C1 segment of cervical spinal cord (tissue), 14 donors: ENCODE data around the gene ITGBL1.

Experiments used
- DNase-seq, 14 donors: peaks; one replicate each; lab custom pipeline; 2025; lab: John Stamatoyannopoulos, UW

ITGBL1 gene

DNA sequence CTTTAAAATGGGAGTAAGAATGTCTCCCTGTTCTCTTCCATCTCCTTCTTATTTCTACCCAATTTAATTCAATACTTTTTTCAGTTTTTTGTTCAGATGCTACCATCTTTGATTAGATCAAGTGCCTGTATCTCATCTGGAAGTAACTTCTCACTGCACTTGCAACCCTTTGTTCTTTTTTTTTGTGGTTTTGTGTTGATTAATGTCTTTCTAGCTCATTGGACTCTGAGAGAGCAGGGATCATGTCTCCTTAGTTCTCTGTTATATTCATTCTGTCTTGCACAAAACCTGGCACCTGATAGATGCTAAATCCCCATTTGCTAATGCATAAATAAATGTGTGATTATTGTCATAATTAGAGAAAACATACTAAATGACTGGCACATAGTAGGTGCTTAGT lies 834 bp upstream of the ITGBL1 start:
- DNase-seq: no peak

DNA sequence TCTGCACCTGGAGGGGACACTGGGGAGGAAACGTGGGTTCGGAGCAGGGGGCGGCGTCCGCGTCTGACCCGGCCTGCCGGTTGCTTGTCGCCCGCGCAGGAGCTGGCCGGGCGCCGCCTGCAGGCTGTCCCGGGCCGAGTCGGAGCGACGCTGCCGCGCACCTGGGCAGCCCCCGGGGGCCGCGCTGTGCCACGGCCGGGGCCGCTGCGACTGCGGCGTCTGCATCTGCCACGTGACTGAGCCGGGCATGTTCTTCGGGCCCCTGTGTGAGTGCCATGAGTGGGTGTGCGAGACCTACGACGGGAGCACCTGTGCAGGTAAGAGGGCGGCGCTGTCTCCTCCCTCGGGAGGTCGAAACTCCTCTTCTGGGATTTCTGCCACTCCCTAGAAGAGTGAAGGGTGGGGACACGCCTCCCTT lies 1.3 kb downstream of the ITGBL1 start:
- peak in 4 of 14 donors; percentile 16 to 38 (median 34) for DNase-seq

DNA sequence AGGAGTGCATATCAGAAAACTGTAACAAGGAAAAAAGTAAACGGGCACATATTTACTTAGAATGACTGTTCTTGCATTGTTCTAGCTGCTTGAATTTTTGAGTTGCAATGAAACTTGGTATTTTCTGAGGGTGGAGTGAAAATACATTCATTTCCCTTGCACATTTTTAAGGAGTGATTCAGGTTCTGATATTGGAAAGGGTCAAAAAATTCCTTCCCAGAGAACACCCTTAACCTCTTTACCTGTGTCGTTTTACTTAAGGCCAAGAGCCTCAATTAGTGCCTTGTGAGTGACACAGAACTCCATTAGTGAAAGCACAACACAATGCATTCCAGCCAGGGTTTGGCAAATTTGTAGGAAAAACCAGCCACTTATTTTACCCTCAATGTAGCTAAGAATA lies 2.3 kb downstream of the ITGBL1 start:
- DNase-seq: no peak

DNA sequence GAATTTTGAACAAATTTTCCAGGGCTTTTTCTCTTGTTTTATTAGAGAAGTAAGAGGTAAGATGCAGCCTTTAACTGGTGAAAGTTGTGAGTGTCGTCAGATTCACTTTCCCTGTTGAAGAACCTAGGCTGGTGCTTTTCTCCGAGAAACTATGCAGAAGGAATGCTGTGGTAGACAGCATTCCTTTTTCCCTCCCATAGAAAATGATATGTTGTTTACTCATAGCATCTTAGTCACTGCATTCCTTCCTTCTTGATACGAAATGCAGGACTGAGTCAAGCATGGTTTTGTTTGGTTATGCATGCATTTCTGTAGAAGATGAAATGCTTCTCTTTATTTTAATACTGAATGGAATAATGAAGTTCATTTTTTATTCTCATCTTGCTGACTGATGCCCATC lies 3.4 kb downstream of the ITGBL1 start:
- DNase-seq: no peak

DNA sequence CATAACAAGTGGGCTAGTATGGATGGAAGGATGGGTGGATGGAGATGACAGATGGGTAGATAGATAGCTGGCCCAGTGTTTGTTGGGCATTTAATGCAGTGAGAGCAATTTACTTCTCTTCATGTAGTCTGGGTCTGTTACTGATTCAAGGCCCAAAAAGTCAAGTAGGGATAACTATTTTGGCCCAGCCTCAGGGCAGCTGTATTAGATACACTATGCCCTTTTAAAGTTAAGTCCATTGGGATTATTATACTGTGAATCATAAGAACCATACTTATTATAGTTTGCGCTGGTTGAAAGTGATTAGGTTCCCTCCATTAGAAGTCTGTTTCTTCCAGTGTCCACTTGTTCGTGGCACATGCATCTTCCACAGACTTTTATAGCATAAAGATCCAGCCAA lies 4.7 kb downstream of the ITGBL1 start:
- no peak for DNase-seq

DNA sequence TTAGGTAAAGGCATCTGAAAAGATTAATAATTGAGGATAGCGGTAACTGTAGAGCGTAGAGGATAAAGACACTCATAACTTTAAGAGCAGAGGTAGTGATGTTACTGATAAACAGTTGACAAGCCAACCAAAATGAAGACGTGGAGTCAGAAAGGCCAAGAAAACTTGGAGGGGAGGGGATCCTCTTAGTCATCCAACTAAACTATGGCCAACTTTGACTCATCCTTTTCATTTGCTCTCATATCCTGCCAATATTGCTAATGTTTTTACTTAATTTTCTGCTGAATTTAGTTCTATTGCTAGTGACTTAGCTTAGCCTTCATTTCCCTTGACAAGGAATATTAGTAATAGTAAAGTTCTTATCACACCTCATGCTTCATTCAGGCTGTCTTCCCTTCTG lies 13.4 kb downstream of the ITGBL1 start:
- DNase-seq: no peak

DNA sequence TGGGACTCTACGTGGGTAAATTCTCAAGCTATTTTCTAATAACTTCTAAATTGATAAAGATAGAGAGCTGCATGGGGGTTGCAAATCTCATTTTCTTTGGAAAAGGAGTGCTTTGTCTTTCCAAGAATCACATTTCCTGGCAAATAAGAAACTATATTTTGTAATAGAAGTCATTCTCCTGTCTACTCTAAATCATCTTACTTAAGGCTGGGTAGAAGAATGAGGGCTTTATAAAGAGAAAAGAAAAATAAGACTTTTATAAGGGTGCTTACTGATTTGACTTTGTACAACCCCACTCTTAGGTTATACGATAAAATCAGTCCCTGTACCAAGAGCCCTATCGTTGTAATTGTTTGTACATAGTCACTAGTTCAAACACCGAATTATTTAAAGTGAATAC lies 14.9 kb downstream of the ITGBL1 start:
- no peak for DNase-seq

DNA sequence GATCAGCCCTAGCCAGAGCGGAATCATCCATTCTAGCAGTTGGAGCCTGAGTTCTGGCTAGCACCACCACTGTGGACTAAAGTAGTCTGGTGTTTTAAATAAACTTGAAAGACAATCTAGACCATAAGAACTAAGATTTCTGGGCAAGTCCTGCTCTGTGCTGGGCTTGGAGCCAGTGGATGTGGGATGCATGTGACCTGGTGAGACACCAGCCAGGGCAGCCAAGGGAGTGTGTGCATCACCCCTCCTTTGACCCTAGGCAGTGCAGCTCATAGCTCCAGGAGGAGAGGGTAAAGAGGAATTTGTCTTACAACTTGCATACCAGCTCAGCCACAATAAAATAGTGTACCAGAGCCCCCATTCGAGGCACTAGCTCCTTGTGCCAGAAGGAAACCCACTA lies 21.0 kb downstream of the ITGBL1 start:
- peak in 8 of 14 donors; percentile 4 to 56 (median 12) for DNase-seq

DNA sequence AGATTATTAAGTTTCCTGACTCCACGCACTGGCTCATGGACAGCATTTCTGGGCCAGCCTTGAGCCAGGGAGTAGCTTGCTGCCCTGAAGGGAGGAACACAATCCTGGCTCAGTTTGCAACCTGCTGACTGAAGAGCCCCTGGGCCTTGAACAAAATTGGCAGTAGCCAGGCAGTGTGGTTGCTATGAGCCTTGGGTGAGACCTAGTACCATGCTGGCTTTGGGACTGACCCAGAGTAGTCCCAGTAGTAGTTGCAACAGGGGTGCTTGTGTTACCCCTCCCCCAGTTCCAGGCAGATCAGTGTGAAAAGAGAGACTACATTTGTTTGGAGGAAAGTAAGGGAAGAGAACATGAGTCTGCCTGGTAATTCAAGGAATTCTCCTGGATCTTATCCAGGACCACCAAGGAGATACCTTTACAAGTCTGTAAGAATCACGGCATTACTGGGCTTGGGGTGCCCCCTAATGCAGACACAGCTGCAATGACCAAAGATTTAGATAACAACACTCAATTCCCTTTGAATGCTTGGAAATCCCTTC lies 22.0 kb downstream of the ITGBL1 start:
- DNase-seq: peak in 9 of 14 donors; percentile 24 to 83 (median 47)

DNA sequence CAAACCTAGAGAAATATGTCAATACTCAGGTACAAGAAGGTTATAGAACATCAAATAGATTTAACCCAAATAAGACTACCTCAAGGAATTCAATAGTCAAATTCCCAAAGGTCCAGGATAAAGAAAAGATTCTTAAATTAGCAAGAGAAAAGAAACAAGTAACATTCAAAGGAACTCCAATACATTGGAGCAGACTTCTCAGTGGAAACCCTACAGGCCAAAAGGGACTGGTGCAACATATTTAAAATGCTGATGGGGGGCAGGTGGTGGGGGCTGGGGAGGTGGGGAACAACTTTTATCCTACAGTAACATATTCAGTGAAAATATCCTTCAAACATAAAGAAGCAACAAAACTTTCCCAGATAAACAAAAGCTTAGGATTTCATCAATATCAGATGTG lies 23.1 kb downstream of the ITGBL1 start:
- DNase-seq: no peak

DNA sequence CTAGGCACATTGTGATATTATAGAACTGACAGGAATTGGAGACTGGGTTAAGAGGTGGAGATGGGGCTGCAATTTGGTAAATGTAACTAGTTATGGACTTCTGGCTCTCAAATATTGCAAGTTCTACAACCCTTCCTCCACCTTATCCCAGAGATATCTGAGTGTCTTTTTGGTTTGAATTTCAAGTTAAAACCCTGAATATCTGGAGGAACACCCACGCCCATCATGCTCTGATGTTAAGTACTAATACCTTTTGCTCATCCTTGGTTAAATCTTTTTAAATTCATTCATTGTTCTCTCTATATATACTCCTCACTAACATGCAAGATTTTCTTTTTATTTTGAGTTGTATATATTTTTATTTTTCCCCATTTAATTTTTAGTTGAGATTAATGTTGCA lies 28.9 kb downstream of the ITGBL1 start:
- DNase-seq: no peak

DNA sequence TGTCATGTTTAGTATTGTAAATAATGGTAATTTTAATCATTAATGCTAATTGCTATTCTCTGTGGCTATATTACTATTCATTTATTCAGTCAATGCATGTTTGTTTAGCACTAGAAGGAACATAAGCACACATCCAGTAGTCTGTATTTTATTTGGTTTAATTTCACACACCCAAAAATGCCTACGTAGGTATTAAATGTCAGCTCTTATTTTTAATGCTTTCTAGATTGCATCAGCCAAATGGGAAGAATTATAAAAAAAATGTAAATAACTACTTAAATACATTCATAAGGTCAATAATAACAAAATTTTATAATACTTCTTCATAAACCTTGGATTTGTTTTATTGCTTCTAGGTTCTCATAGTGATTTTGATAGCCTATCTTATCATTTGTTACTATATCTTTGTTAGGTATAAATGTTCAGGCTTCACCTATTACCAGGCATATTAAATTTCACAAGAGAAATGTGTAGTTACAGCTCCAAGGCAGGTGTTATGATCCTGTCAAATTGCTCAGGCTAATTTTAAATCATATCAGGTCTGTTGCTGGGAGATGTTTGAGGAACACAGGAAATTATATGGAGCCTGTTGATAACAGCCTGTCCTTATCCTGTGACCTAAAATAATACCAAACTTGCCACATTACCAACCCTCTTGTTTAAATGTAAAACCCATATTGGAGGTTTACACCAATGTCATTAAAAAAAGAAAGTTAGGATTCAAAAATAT lies 34.4 kb downstream of the ITGBL1 start:
- DNase-seq: no peak

DNA sequence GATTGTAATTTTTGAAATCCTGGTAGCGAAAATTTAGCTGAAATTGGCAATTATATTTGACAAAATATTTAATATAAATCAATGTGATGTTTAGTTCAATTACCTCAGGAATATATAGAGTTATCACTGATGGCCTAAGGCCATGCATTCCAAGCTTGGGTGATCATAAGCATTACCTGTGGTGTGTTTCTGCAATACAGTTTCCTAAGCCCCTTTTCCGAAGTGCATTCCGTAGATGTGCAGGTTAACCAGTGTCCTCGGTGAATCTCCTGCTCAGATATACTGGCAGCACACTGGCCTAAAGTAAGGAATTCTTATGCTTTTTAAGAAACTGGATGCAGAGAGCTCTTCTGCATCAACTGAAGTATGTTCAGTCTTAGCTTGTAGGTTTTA lies 35.0 kb downstream of the ITGBL1 start:
- no peak for DNase-seq

DNA sequence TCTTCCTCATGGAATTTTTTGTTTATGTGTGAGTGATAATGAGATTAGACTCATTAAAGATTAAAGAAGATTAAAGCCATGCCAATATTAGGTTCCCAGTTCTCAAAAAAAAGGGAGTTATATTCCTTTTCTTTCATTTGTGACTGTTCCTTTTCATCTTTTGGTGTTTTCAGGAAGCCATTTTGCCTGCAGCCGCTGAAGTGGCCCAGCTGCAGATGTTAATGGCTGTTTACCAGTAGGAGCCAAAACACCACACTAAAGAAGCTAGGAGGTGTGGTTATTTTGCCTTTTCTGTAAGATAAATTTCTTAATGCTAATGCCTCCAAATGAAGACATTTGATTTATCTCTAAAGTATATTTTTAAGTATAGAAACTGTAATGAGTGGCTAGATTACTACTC lies 36.3 kb downstream of the ITGBL1 start:
- no peak for DNase-seq

DNA sequence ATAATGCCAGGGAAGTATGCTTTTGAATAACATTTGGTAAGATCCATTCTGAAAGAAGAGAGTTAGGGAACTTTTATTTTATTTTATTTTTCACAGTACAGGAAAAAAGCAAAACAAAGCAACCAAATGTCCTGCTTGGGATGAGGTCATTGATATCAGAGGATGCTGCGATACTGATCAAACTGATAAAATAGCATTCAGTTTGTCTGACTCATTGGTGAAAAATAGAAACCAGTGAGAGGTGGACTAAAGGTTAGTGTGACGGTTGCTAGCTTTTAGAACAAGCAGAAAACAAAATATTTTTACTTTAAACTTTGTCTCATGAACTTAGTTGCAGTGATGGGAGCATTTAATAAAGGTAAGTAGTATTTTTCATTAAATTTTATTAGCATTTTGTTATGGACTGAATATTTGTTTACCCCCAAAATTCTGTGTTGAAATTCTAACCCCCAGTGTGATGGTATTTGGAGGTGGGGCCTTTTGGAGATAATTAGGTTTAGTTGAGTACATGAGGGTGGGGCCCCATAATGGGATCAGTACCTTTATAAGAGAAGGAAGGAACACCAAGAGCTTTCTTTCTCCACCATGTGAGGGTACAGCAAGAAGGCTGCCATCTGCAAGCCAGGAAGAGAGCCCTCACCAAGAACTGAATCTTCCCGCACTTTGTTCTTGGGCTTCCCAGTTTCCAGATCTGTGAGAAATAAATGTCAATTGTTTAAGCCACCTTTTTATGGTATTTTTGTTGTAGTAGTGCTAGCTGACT lies 37.3 kb downstream of the ITGBL1 start:
- no peak for DNase-seq

DNA sequence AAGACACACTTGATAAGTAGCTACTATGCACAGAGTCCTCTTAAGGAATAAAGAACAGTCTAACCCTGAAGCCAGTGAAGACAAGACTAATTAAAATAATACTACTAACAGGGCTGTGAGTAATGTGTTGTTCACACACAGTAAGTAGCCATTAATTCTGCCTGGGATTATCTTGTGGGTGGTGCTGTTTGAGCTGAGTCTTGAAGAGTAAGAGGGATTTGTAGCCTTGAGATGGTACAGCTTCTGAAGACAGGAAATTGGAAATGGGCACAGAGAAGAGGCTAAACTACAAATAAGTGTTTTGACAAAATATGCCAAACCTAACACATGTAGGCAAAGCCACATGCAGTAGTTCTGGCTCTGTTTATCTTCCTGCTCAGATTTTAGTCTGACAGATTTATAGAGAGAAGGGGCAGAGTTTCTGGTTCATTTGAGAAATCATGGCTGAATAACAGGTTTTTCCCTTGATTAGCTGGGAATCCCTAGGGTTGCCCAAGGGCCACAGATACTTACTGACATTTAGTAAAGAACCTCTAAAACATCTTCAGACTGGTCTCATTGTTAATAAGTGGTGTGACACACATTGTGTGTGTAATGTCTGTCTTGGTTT lies 38.0 kb downstream of the ITGBL1 start:
- no peak for DNase-seq

DNA sequence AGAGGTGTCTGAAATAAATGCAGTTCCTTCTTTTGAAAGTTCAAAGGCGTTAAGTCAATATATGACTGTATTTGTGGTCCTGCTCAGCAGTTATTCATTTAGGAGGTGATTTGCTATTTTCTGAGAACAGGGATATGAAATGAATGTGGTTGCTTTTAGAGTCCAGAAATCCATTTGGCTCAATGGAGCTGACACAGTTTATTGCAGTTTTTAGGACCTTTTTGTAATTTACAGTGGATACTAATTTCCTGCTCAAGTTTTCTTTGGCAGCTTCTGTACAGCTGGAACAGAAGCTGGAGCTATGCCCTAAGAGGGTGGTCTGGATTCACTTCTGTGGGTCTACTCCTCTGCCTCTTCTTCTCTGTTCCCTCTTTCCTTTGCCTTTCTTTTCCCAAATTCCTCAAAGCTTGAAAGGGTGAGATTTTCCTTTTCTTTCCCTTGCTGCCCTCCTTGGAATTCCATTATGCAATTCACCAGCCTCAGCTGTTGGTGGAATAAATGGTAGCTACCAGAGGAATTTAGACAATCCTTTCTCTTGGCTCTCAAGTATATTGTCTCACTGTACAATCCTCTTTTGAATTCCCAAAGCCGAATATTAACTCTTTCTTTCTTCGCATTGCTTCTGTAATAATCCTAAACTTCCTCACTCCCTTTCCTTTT lies 39.9 kb downstream of the ITGBL1 start:
- no peak for DNase-seq

DNA sequence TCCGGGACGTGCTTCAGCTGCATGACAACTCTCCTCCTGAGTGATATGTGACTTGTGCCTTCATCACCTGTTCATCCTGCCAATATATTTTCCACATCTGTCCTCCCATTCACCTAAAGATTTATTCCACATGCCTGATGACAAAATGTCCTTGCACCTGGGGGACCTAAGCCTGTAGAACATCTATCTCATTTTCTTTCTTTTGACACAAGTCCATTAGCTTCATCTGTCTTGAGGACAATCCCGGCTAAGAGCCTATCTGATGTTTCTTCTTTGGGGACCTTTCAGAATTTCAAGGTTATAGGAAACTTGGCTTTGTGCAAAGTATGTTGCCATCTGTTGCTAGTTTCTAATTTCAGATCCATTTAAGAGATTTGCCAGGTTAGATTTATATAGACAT lies 41.1 kb downstream of the ITGBL1 start:
- no peak for DNase-seq

DNA sequence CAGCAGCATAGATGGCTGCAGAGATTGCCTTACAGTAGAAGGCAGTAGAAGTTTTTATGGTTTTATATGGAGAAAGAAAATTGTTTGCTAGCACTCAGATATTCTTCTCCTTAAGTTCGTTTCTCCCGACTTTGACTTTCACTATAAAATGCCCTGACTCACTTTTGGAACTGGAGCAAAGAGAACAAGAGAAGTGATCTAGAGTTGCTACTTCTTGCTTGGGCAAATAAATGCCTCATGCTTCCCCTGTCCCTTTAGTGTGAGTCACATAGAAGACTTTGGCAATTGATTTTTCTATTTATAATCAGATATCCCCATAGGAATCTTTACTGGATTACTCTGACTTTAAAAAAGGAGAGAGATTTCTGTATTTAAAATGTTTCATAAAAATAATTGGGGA lies 46.9 kb downstream of the ITGBL1 start:
- no peak for DNase-seq

DNA sequence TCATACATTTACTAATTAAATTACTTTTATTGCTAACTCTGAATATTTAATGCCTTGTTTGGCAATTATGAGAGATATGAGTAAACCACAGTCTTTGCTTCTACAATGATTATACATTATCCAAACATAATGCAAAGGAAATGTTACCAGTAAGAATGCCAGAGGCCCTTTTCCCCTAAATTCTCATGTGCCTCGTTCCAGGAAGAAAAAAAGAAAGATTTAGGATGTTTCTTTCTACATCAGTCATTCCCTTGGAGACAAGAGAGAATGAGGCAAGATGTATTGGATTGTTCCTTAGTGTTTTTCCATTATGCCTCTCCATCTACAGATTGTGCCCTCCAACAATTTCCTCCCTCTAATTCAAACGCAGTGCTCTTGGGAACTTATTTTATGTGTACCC lies 50.1 kb downstream of the ITGBL1 start:
- DNase-seq: no peak

DNA sequence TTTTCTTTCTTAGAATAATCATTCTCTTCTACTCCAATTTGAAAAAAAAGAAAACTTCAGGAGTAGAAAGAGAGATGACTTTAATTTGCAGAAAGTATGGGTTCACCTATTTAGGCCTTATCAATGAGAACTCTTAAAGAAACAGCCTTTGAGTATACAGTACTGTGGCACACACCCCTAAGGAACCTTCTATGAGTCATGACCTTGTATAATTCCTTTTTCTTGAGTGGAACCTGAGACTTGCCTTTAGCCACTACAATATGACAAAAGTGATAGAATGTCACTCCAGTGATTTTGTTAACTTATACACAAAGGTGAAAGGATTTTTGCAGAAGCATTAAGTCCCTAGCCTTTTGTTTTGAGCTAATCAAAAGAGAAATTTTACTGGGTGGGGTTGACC lies 58.7 kb downstream of the ITGBL1 start:
- no peak for DNase-seq

DNA sequence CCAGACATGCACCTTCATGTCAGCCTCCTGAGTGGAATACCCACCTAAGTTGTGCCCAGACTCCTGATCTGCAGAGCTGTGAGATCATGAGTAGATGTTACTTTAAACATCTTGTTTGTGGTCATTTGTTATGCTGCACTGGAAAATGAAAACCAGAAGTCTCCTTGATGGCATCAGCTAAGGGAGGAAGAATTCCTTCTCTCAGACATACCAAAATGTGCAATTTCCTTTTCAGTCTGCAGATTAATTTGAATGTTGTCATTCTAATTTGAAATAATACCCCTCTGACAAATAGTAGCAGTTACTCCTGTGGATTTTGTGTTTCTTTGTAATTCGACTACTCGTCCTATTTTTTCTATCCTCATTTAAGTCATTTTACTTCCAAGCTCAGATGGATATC lies 59.3 kb downstream of the ITGBL1 start:
- no peak for DNase-seq
